ENCODE results near the gene RMRP. TPM values are rescaled to one million over a fixed set of nuclear protein-coding genes. Genes with fewer than 3 reads are reported as not detected.
A peak's percentile ranks its signal among the peaks of the same experiment; 100 is the strongest.

Gene RMRP
- total RNA-seq, 4 donors from 2014 or later: 759 to 4,621 (median 3,503) TPM

GRCh38 chr9:35687972-35688557 lies 30.2 kb upstream of the RMRP start:
- Histone ChIP-seq H3K27me3 (peaks cover 0 to 6% (median 0%) of the 10 kb centered on the region in 4 donors), H3K9me3 (no peaks in the 10 kb centered on the region), H3K4me3 (peak overlapping the region; percentile 49 to 76 (median 65)), H3K4me1 (peaks cover 0 to 44% (median 5%) of the 10 kb centered on the region in 3 donors), H3K27ac (peak overlapping the region; percentile 44 to 92 (median 88)), H3K36me3 (peaks cover 0 to 27% (median 0%) of the 10 kb centered on the region in 3 donors)
- no peak for TF ChIP-seq POLR2A (IDR thresholded peaks at IDR 0.05)
- no peak for TF ChIP-seq CTCF (IDR thresholded peaks at IDR 0.05)
- 60 to 80% methylated on average over 1 to 2 of the region's 2 CpGs for WGBS, 2 donors
- DNase-seq: no peak
- intact Hi-C loops (cut with DNase I): loop anchor here (10.0 kb wide), 1 partner anchor 83 kb away; the partner anchor contains the start of gene TESK1

- H3K4me1 ChIP-seq: peaks cover 0 to 52% (median 5%) of the 10 kb centered on the region in 3 donors
- no peak for DNase-seq
- peaks cover 0 to 34% (median 0%) of the 10 kb centered on the region in 3 donors for H3K36me3 ChIP-seq
- H3K4me3 ChIP-seq: peak overlapping the region; percentile 49 to 76 (median 65)
- intact Hi-C loops (cut with DNase I): loop anchor here (10.0 kb wide), 1 partner anchor 83 kb away; the partner anchor contains the start of gene TESK1
- TF ChIP-seq CTCF (IDR thresholded peaks at IDR 0.05) (no peak), POLR2A (IDR thresholded peaks at IDR 0.05) (no peak)
- peak overlapping the region; percentile 44 to 92 (median 88) for H3K27ac ChIP-seq
- H3K9me3 ChIP-seq: no peaks in the 10 kb centered on the region
- WGBS, 2 donors: 61 to 80% methylated on average over 2 of the region's 2 CpGs
- H3K27me3 ChIP-seq: peaks cover 0 to 6% (median 0%) of the 10 kb centered on the region in 4 donors
Observed at GRCh38 chr9:35687306-35687705, 29.5 kb upstream of the RMRP start.

GRCh38 chr9:35686222-35687203 lies 28.7 kb upstream of the RMRP start:
- peaks cover 0 to 34% (median 0%) of the 10 kb centered on the region in 3 donors for H3K36me3 ChIP-seq
- peak overlapping the region; percentile 49 to 76 (median 65) for H3K4me3 ChIP-seq
- H3K27me3 ChIP-seq: peaks cover 0 to 6% (median 0%) of the 10 kb centered on the region in 4 donors
- H3K9me3 ChIP-seq: no peaks in the 10 kb centered on the region
- WGBS, 2 donors: 65 to 76% methylated on average over 10 of the region's 11 CpGs
- no peak for TF ChIP-seq CTCF (IDR thresholded peaks at IDR 0.05)
- no peak for TF ChIP-seq POLR2A (IDR thresholded peaks at IDR 0.05)
- H3K4me1 ChIP-seq: peaks cover 0 to 58% (median 5%) of the 10 kb centered on the region in 3 donors
- intact Hi-C loops (cut with DNase I): loop anchor here (10.0 kb wide), 1 partner anchor 82 kb away; the partner anchor contains the start of gene TESK1
- DNase-seq: no peak
- H3K27ac ChIP-seq: peak overlapping the region; percentile 37 to 92 (median 88)

- Histone ChIP-seq H3K27ac (peak overlapping the region; percentile 43 to 90 (median 73)), H3K4me3 (peak overlapping the region in 3 of 4 donors; percentile 59 to 76 (median 71)), H3K9me3 (no peaks in the 10 kb centered on the region), H3K36me3 (peaks cover 0 to 34% (median 0%) of the 10 kb centered on the region in 3 donors), H3K4me1 (peaks cover 0 to 49% (median 5%) of the 10 kb centered on the region in 3 donors), H3K27me3 (peaks cover 0 to 6% (median 0%) of the 10 kb centered on the region in 4 donors)
- TF ChIP-seq POLR2A (IDR thresholded peaks at IDR 0.05): no peak
- no peak for TF ChIP-seq CTCF (IDR thresholded peaks at IDR 0.05)
- no peak for DNase-seq
- intact Hi-C loops (cut with DNase I): loop anchor here (10.0 kb wide), 1 partner anchor 81 kb away; the partner anchor contains the start of gene TESK1
- 80% methylated on average over 11 of the region's 13 CpGs; no CpG with 5 or more reads in 1 of the 2 donors for WGBS, 2 donors
Observed at GRCh38 chr9:35685506-35685905, 27.7 kb upstream of the RMRP start.

Measured in esophagus squamous epithelium (tissue), 5 donors.